CD4-positive, CD25-positive, alpha-beta regulatory T cell (primary cell): ENCODE data around the gene MOSPD3. TPM values are rescaled to one million over a fixed set of nuclear protein-coding genes. Genes with fewer than 3 reads are reported as not detected.
A peak's percentile ranks its signal among the peaks of the same experiment; 100 is the strongest.

Source experiments
- ATAC-seq, 2 donors: fragments of 150-1000 bp; cut with Tn5 transposase; one replicate each; pipeline ENCODE4 v1.10.0; 2021; ENCODE audit warnings: low read depth in 2 of 2, moderate number of reproducible peaks in 2 of 2, moderate library complexity in 1 of 2
- DNase-seq, 3 donors: peaks; one replicate each; pipeline versions ENCODE4 v3.0.0 to v3.0.0-alpha.2; 2012 to 2022; ENCODE audit warnings: mixed read lengths in 1 of 3
- H3K27ac ChIP-seq: one replicate; pipeline ENCODE4 v1.7.0; 2013; ENCODE audit warnings: mild to moderate bottlenecking, low read length; ENCODE audit not compliant: insufficient read depth, poor library complexity, severe bottlenecking
- H3K27me3 ChIP-seq: one replicate; pipeline ENCODE4 v1.7.0; 2013; ENCODE audit warnings: low read length; ENCODE audit not compliant: control insufficient read depth, insufficient read depth
- H3K36me3 ChIP-seq: one replicate; pipeline ENCODE4 v1.7.0; 2013; ENCODE audit warnings: mild to moderate bottlenecking, low read length, moderate library complexity; ENCODE audit not compliant: control insufficient read depth, insufficient read depth
- H3K4me1 ChIP-seq: 2 replicates; pipeline ENCODE4 v1.7.0; 2013; ENCODE audit warnings: mild to moderate bottlenecking, low read length; ENCODE audit not compliant: insufficient read depth, control insufficient read depth, poor library complexity, severe bottlenecking
- H3K4me3 ChIP-seq: one replicate; pipeline ENCODE4 v1.7.0; 2013; ENCODE audit warnings: low read depth, mild to moderate bottlenecking, low read length, moderate library complexity
- H3K9me3 ChIP-seq, 2 experiments: 1 replicate in 1 of 2; 2 replicates in 1 of 2; pipeline ENCODE4 v1.7.0; 2013; ENCODE audit warnings: low read length in 2 of 2, mild to moderate bottlenecking in 1 of 2, moderate library complexity in 1 of 2; ENCODE audit not compliant: control insufficient read depth in 2 of 2
- H3K27ac Mint-ChIP-seq, 3 donors: one replicate each; pipeline ENCODE4 v1.8.0; 2020 to 2022; ENCODE audit warnings: mild to moderate bottlenecking in 3 of 3, mixed read lengths in 3 of 3, moderate library complexity in 2 of 3
- H3K27me3 Mint-ChIP-seq: one replicate; pipeline ENCODE4 v1.8.0; 2022; ENCODE audit warnings: mild to moderate bottlenecking, mixed read lengths
- H3K36me3 Mint-ChIP-seq: one replicate; pipeline ENCODE4 v1.8.0; 2020; ENCODE audit warnings: mixed read lengths
- H3K4me1 Mint-ChIP-seq, 4 donors: one replicate each; pipeline ENCODE4 v1.8.0; 2020 to 2022; ENCODE audit warnings: mixed read lengths in 4 of 4, mild to moderate bottlenecking in 1 of 4
- H3K4me3 Mint-ChIP-seq, 4 donors: one replicate each; pipeline ENCODE4 v1.8.0; 2020 to 2022; ENCODE audit warnings: mild to moderate bottlenecking in 4 of 4, mixed read lengths in 4 of 4, moderate library complexity in 3 of 4
- H3K9me3 Mint-ChIP-seq, 7 donors: one replicate each; pipeline ENCODE4 v1.8.0; 2020 to 2022; ENCODE audit warnings: mixed read lengths in 7 of 7, mild to moderate bottlenecking in 3 of 7, moderate library complexity in 2 of 7
- polyA plus RNA-seq, 4 donors: library from polyadenylated mRNA; unstranded; fragments of 300-500 nt; fragmentation: Illumina TruSeq; gene quantifications; one replicate each; pipeline ENCODE4 v1.2.3, GENCODE V29; 2021
- total RNA-seq: library from RNA; stranded (reverse); gene quantifications from one replicate; pipeline ENCODE4 v1.2.3, GENCODE V29; 2022

MOSPD3 gene
- total and polyA plus RNA-seq, 5 donors from 2014 or later, result 13.8 to 22.9 (median 21.9) TPM

GRCh38 chr7:100584054-100584682, 28.2 kb upstream of the MOSPD3 start:
- H3K27me3 ChIP-seq, result no peaks in the 10 kb centered on the region
- peaks cover 46% of the 10 kb centered on the region for H3K4me1 ChIP-seq
- Mint-ChIP-seq H3K27me3 (peaks cover 7% of the 10 kb centered on the region), H3K4me1 (peaks cover 0 to 36% (median 13%) of the 10 kb centered on the region in 4 donors), H3K4me3 (peak overlapping the region; percentile 88 to 100 (median 98)), H3K27ac (peak overlapping the region; percentile 91 to 97 (median 96)), H3K9me3 (no peaks in the 10 kb centered on the region), H3K36me3 (no peaks in the 10 kb centered on the region)
- peaks cover 32% of the 10 kb centered on the region for H3K36me3 ChIP-seq
- H3K27ac ChIP-seq, result peak overlapping the region; percentile 97
- H3K9me3 ChIP-seq, result no peaks in the 10 kb centered on the region
- DNase-seq (peak in 1 of 3 donors; percentile 40), ATAC-seq (no peak)
- H3K4me3 ChIP-seq, result peak overlapping the region; percentile 86

GRCh38 chr7:100584683-100585510, 27.4 kb upstream of the MOSPD3 start:
- ATAC-seq (no peak), DNase-seq (no peak)
- Mint-ChIP-seq H3K27me3 (peaks cover 7% of the 10 kb centered on the region), H3K4me1 (peaks cover 0 to 34% (median 13%) of the 10 kb centered on the region in 4 donors), H3K9me3 (no peaks in the 10 kb centered on the region), H3K27ac (peak overlapping the region; percentile 91 to 97 (median 97)), H3K4me3 (peak overlapping the region; percentile 88 to 100 (median 98)), H3K36me3 (no peaks in the 10 kb centered on the region)
- Histone ChIP-seq H3K36me3 (peaks cover 27% of the 10 kb centered on the region), H3K27me3 (no peaks in the 10 kb centered on the region), H3K4me3 (peak overlapping the region; percentile 86), H3K4me1 (peaks cover 46% of the 10 kb centered on the region), H3K27ac (peak overlapping the region; percentile 97), H3K9me3 (no peaks in the 10 kb centered on the region)

GRCh38 chr7:100585511-100586265, 26.7 kb upstream of the MOSPD3 start, which contains the start of gene LRCH4:
LRCH4 (minus strand) TSS chr7:100586129; CDS start chr7:100586100, 29 bp downstream.
- peak within 1 kb of the TSS; percentile 86 for H3K4me3 ChIP-seq
- peak within 1 kb of the TSS; percentile 88 to 100 (median 98) for H3K4me3 Mint-ChIP-seq
- H3K27ac ChIP-seq, result peak within 1 kb of the TSS; percentile 97
- DNase-seq, result peak in 2 of 3 donors; percentile 68 to 69
- no peaks in the 10 kb centered on the region for H3K9me3 ChIP-seq
- H3K36me3 Mint-ChIP-seq, result no peaks in the 10 kb centered on the region
- H3K4me1 Mint-ChIP-seq, result peaks cover 0 to 37% (median 13%) of the 10 kb centered on the region in 4 donors
- no peaks in the 10 kb centered on the region for H3K9me3 Mint-ChIP-seq
- peaks cover 7% of the 10 kb centered on the region for H3K27me3 Mint-ChIP-seq
- ATAC-seq, result peak in 1 of 2 donors; percentile 4
- peaks cover 46% of the 10 kb centered on the region for H3K4me1 ChIP-seq
- no peaks in the 10 kb centered on the region for H3K27me3 ChIP-seq
- peak within 1 kb of the TSS; percentile 91 to 97 (median 97) for H3K27ac Mint-ChIP-seq
- peaks cover 19% of the 10 kb centered on the region for H3K36me3 ChIP-seq

- Histone ChIP-seq H3K27me3 (no peaks in the 10 kb centered on the region), H3K27ac (peak within 1 kb of the TSS; percentile 97), H3K36me3 (peaks cover 11% of the 10 kb centered on the region), H3K9me3 (no peaks in the 10 kb centered on the region), H3K4me1 (peaks cover 46% of the 10 kb centered on the region), H3K4me3 (peak within 1 kb of the TSS; percentile 86)
- no peaks in the 10 kb centered on the region for H3K9me3 Mint-ChIP-seq
- ATAC-seq (peak; percentile 84 to 86), DNase-seq (peak; percentile 99 to 100 (median 100))
- peak within 1 kb of the TSS; percentile 91 to 97 (median 97) for H3K27ac Mint-ChIP-seq
- H3K4me1 Mint-ChIP-seq, result peaks cover 0 to 37% (median 13%) of the 10 kb centered on the region in 4 donors
- H3K4me3 Mint-ChIP-seq, result peak within 1 kb of the TSS; percentile 88 to 100 (median 98)
- H3K36me3 Mint-ChIP-seq, result no peaks in the 10 kb centered on the region
- peaks cover 10% of the 10 kb centered on the region for H3K27me3 Mint-ChIP-seq
Measured at GRCh38 chr7:100586266-100587025, 25.9 kb upstream of the MOSPD3 start, which contains the start of gene FBXO24. FBXO24 (plus strand) TSS chr7:100586328; CDS start chr7:100586626, 298 bp downstream.

- peak overlapping the region; percentile 41 to 89 (median 77) for H3K4me3 Mint-ChIP-seq
- H3K27ac Mint-ChIP-seq, result peak overlapping the region in 1 of 3 donors; percentile 17
- Histone ChIP-seq H3K9me3 (no peaks in the 10 kb centered on the region), H3K4me1 (peaks cover 30% of the 10 kb centered on the region), H3K36me3 (no peaks in the 10 kb centered on the region), H3K27me3 (no peaks in the 10 kb centered on the region), H3K27ac (no peak overlapping the region), H3K4me3 (no peak overlapping the region)
- peaks cover 0 to 20% (median 9%) of the 10 kb centered on the region in 4 donors for H3K4me1 Mint-ChIP-seq
- peak in 1 of 3 donors; percentile 40 for DNase-seq
- peaks cover 10% of the 10 kb centered on the region for H3K27me3 Mint-ChIP-seq
- no peak for ATAC-seq
- no peaks in the 10 kb centered on the region for H3K36me3 Mint-ChIP-seq
- no peaks in the 10 kb centered on the region for H3K9me3 Mint-ChIP-seq
Measured at GRCh38 chr7:100588438-100588837, 23.9 kb upstream of the MOSPD3 start.

GRCh38 chr7:100589341-100589947, 22.9 kb upstream of the MOSPD3 start:
- H3K27ac Mint-ChIP-seq, result peak overlapping the region in 1 of 3 donors; percentile 84
- Histone ChIP-seq H3K4me3 (no peak overlapping the region), H3K4me1 (peaks cover 20% of the 10 kb centered on the region), H3K27me3 (no peaks in the 10 kb centered on the region), H3K9me3 (no peaks in the 10 kb centered on the region), H3K27ac (no peak overlapping the region), H3K36me3 (no peaks in the 10 kb centered on the region)
- ATAC-seq (no peak), DNase-seq (no peak)
- H3K4me3 Mint-ChIP-seq, result peak overlapping the region in 1 of 4 donors; percentile 71
- peaks cover 9% of the 10 kb centered on the region for H3K27me3 Mint-ChIP-seq
- H3K36me3 Mint-ChIP-seq, result no peaks in the 10 kb centered on the region
- no peaks in the 10 kb centered on the region for H3K9me3 Mint-ChIP-seq
- H3K4me1 Mint-ChIP-seq, result peaks cover 0 to 14% (median 3%) of the 10 kb centered on the region in 4 donors
